ENCODE data around the gene CALHM2. TPM values are rescaled to one million over a fixed set of nuclear protein-coding genes. Genes with fewer than 3 reads are reported as not detected.

Gene CALHM2
- total and polyA plus RNA-seq, 2 of the 13 experiments (the other 11 are each of a cell fraction or from before 2014, with no cell fraction given): 0.15 TPM; not detected in 1

DNA sequence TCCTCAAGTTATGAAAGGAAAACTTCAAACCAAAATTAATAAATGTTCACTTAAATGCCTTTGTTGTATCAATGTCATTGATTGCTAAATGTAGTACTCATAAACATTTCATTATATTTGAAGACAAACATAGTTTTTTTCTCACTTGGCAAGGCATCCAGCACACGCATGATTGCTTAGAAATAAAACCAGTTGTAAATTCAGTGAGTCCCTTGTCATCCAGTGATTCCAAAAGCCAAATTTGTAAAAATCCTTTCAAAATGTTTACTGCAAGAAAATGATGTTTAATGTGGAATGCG is 35.2 kb upstream of the CALHM2 start:
- H3K4me1 ChIP-seq (ENCODE audit: insufficient read depth, low read length): peaks cover 7% of the 10 kb centered on the region; the same call in 1 of the 2 replicates
- H3K9ac ChIP-seq (ENCODE audit: insufficient read depth, low read depth, low read length): no peak overlapping the region
- no peak for FAIRE-seq
- POLR2A ChIA-PET: no interaction called here
- H3K4me2 ChIP-seq (ENCODE audit: low read depth, low read length): no peak overlapping the region
- H3K79me2 ChIP-seq (ENCODE audit: insufficient read depth, low read length): no peaks in the 10 kb centered on the region
- ATAC-seq: no peak
- H4K20me1 ChIP-seq (ENCODE audit: insufficient read depth, low read length): no peaks in the 10 kb centered on the region
- no peak for DNase-seq (ENCODE audit: low spot score)
- intact Hi-C loops (cut with micrococcal nuclease; ENCODE audit: unreplicated experiment): loop anchor here (5.0 to 10.0 kb wide), 2 partner anchors 55 to 107 kb away; no protein-coding TSS in a partner anchor
- 65% methylated on average over 2 of the region's 2 CpGs for WGBS (ENCODE audit: low lambda C conversion rate)
- H2AFZ ChIP-seq (ENCODE audit: low read length): no peak overlapping the region
- H3K27me3 ChIP-seq (ENCODE audit: control insufficient read depth in 1 of 2, insufficient read depth in 2 of 2, low read length in 2 of 2): peaks cover 2 to 41% of the 10 kb centered on the region in 2 experiments; a peak in 4 of 5 replicates
- no peak overlapping the region for H3K27ac ChIP-seq (ENCODE audit: extremely low read length, insufficient read depth, low read length)
- H3K4me3 ChIP-seq (replicated peaks in 1 of 3; ENCODE audit: insufficient read depth in 1 of 3, low read depth in 2 of 3, low read length in 3 of 3): no peak overlapping the region
- no peaks in the 10 kb centered on the region for H3K9me3 ChIP-seq (ENCODE audit: low read length)
- BruUV-seq (replicated peaks): no TSS peak
- CTCF ChIA-PET (ENCODE audit: low intra/inter-chr PET ratio, low total read pairs): no interaction called here
- in situ Hi-C loops (cut with HindIII; ENCODE audit: extremely low pct_ligation_motif_present, low pct_unique_long_range_greater_than_20kb): no loop called here
- H3K36me3 ChIP-seq (replicated peaks in 1 of 2; ENCODE audit: control insufficient read depth in 1 of 2, insufficient read depth in 2 of 2, low read length in 2 of 2): no peaks in the 10 kb centered on the region
- TF ChIP-seq NFKBIZ (CRISPR knock-in tag; IDR thresholded peaks at IDR 0.05) (no peak), NFKB2 (CRISPR knock-in tag; IDR thresholded peaks at IDR 0.05; ENCODE audit: borderline replicate concordance) (no peak), NAIF1 (CRISPR knock-in tag; IDR thresholded peaks at IDR 0.05; ENCODE audit: borderline replicate concordance) (no peak), SAFB2 (CRISPR knock-in tag; IDR thresholded peaks at IDR 0.05; ENCODE audit: borderline replicate concordance, low read depth) (no peak), YEATS4 (CRISPR knock-in tag; IDR thresholded peaks at IDR 0.05; ENCODE audit: borderline replicate concordance) (no peak), TCF12 (IDR thresholded peaks at IDR 0.05) (no peak), TCF12 (CRISPR knock-in tag; IDR thresholded peaks at IDR 0.05) (no peak), ZNF564 (CRISPR knock-in tag; IDR thresholded peaks at IDR 0.05) (no peak), KDM2A (CRISPR knock-in tag; IDR thresholded peaks at IDR 0.05; ENCODE audit: borderline replicate concordance, low read depth) (no peak)
- TF ChIP-seq, protein P1, sequence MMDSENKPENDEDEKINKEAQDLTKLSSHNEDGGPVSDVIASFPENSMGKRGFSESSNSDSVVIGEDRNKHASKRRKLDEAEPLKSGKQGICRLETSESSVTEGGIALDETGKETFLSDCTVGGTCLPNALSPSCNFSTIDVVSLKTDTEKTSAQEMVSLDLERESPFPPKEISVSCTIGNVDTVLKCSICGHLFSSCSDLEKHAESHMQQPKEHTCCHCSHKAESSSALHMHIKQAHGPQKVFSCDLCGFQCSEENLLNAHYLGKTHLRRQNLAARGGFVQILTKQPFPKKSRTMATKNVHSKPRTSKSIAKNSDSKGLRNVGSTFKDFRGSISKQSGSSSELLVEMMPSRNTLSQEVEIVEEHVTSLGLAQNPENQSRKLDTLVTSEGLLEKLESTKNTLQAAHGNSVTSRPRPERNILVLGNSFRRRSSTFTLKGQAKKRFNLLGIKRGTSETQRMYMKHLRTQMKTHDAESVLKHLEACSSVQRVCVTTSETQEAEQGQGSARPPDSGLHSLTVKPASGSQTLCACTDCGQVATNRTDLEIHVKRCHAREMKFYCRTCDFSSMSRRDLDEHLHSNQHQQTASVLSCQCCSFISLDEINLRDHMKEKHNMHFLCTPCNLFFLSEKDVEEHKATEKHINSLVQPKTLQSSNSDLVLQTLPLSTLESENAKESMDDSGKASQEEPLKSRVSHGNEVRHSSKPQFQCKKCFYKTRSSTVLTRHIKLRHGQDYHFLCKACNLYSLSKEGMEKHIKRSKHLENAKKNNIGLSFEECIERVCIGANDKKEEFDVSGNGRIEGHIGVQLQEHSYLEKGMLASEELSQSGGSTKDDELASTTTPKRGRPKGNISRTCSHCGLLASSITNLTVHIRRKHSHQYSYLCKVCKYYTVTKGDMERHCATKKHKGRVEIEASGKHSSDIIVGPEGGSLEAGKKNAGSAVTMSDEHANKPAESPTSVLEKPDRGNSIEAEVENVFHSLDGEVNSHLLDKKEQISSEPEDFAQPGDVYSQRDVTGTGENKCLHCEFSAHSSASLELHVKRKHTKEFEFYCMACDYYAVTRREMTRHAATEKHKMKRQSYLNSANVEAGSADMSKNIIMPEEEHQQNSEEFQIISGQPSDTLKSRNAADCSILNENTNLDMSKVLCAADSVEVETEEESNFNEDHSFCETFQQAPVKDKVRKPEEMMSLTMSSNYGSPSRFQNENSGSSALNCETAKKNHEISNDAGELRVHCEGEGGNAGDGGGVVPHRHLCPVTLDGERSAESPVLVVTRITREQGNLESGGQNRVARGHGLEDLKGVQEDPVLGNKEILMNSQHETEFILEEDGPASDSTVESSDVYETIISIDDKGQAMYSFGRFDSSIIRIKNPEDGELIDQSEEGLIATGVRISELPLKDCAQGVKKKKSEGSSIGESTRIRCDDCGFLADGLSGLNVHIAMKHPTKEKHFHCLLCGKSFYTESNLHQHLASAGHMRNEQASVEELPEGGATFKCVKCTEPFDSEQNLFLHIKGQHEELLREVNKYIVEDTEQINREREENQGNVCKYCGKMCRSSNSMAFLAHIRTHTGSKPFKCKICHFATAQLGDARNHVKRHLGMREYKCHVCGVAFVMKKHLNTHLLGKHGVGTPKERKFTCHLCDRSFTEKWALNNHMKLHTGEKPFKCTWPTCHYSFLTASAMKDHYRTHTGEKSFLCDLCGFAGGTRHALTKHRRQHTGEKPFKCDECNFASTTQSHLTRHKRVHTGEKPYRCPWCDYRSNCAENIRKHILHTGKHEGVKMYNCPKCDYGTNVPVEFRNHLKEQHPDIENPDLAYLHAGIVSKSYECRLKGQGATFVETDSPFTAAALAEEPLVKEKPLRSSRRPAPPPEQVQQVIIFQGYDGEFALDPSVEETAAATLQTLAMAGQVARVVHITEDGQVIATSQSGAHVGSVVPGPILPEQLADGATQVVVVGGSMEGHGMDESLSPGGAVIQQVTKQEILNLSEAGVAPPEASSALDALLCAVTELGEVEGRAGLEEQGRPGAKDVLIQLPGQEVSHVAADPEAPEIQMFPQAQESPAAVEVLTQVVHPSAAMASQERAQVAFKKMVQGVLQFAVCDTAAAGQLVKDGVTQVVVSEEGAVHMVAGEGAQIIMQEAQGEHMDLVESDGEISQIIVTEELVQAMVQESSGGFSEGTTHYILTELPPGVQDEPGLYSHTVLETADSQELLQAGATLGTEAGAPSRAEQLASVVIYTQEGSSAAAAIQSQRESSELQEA (CRISPR knock-in tag; IDR thresholded peaks at IDR 0.05; ENCODE audit: not compliant biosample characterization): no peak
- TF ChIP-seq, protein P2, sequence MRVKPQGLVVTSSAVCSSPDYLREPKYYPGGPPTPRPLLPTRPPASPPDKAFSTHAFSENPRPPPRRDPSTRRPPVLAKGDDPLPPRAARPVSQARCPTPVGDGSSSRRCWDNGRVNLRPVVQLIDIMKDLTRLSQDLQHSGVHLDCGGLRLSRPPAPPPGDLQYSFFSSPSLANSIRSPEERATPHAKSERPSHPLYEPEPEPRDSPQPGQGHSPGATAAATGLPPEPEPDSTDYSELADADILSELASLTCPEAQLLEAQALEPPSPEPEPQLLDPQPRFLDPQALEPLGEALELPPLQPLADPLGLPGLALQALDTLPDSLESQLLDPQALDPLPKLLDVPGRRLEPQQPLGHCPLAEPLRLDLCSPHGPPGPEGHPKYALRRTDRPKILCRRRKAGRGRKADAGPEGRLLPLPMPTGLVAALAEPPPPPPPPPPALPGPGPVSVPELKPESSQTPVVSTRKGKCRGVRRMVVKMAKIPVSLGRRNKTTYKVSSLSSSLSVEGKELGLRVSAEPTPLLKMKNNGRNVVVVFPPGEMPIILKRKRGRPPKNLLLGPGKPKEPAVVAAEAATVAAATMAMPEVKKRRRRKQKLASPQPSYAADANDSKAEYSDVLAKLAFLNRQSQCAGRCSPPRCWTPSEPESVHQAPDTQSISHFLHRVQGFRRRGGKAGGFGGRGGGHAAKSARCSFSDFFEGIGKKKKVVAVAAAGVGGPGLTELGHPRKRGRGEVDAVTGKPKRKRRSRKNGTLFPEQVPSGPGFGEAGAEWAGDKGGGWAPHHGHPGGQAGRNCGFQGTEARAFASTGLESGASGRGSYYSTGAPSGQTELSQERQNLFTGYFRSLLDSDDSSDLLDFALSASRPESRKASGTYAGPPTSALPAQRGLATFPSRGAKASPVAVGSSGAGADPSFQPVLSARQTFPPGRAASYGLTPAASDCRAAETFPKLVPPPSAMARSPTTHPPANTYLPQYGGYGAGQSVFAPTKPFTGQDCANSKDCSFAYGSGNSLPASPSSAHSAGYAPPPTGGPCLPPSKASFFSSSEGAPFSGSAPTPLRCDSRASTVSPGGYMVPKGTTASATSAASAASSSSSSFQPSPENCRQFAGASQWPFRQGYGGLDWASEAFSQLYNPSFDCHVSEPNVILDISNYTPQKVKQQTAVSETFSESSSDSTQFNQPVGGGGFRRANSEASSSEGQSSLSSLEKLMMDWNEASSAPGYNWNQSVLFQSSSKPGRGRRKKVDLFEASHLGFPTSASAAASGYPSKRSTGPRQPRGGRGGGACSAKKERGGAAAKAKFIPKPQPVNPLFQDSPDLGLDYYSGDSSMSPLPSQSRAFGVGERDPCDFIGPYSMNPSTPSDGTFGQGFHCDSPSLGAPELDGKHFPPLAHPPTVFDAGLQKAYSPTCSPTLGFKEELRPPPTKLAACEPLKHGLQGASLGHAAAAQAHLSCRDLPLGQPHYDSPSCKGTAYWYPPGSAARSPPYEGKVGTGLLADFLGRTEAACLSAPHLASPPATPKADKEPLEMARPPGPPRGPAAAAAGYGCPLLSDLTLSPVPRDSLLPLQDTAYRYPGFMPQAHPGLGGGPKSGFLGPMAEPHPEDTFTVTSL (CRISPR knock-in tag; IDR thresholded peaks at IDR 0.05; ENCODE audit: borderline replicate concordance): no peak
